K562 (cell line): ENCODE measurements around the gene ELOVL1. TPM values are rescaled to one million over a fixed set of nuclear protein-coding genes. Genes with fewer than 3 reads are reported as not detected.

ENCODE experiments used
- ARID2 ChIP-seq: fragments of 450-650 bp; IDR thresholded peaks from 2 replicates; pipeline ENCODE4 v1.6.1; 2017; ENCODE audit warnings: antibody characterized with exemption, mild to moderate bottlenecking
- BACH1 ChIP-seq: fragments of 200-800 bp; sonication (Bioruptor generic); IDR thresholded peaks from 2 replicates; pipeline ENCODE4 v1.6.1; 2016; ENCODE audit warnings: missing genetic modification characterization, missing compliant biosample characterization
- EP300 ChIP-seq: IDR thresholded peaks from 2 replicates; pipeline ENCODE4 v1.6.1; 2012; ENCODE audit warnings: low read length, improper control_type of control experiment
- FOXA3 ChIP-seq, 2 experiments: fragments of 450-650 bp in 1 of 2; sonication (generic) in 1 of 2; formaldehyde crosslinking; IDR thresholded peaks in 1 of 2; conservative IDR thresholded peaks in 1 of 2; 2 replicates each; pipeline versions ENCODE4 v1.4.0 to v1.8.0; 2020 to 2022; ENCODE audit warnings: mild to moderate bottlenecking in 2 of 2, missing genetic modification reagents in 1 of 2
- FOXP1 ChIP-seq: sonication (generic); formaldehyde crosslinking; IDR thresholded peaks from 2 replicates; pipeline ENCODE4 v1.8.0; 2022; ENCODE audit warnings: mild to moderate bottlenecking, missing genetic modification reagents
- HDAC3 ChIP-seq: fragments of 450-650 bp; IDR thresholded peaks from 2 replicates; pipeline ENCODE4 v1.6.1; 2018; ENCODE audit warnings: borderline replicate concordance, mild to moderate bottlenecking, moderate library complexity; ENCODE audit not compliant: partially characterized antibody
- JUN ChIP-seq, 2 experiments: sonication (generic) in 1 of 2; formaldehyde crosslinking in 1 of 2; IDR thresholded peaks; 2 replicates each; pipeline versions ENCODE4 v1.6.1 to v1.8.0; 2012 to 2022; ENCODE audit warnings: borderline replicate concordance in 2 of 2, mild to moderate bottlenecking in 2 of 2, improper control_type of control experiment in 1 of 2, low read depth in 1 of 2, low read length in 1 of 2, missing genetic modification reagents in 1 of 2
- NEUROD1 ChIP-seq: fragments of 150-350 bp; IDR thresholded peaks from 2 replicates; pipeline ENCODE4 v1.6.1; 2014; ENCODE audit warnings: borderline replicate concordance, low read length, low read depth; ENCODE audit not compliant: partially characterized antibody
- PTBP1 ChIP-seq: fragments of 200-400 bp; formaldehyde crosslinking; IDR thresholded peaks from 2 replicates; pipeline ENCODE4 v1.6.1; 2017; ENCODE audit warnings: low read depth, low read length
- RFX5 ChIP-seq: IDR thresholded peaks from 2 replicates; pipeline ENCODE4 v1.6.1; 2011; ENCODE audit warnings: low read depth, mild to moderate bottlenecking, improper control_type of control experiment, low read length
- SAFB ChIP-seq: fragments of 200-400 bp; formaldehyde crosslinking; IDR thresholded peaks from 2 replicates; pipeline ENCODE4 v1.6.1; 2017; ENCODE audit warnings: low read depth, low read length, borderline replicate concordance
- SFPQ ChIP-seq: fragments of 200-400 bp; formaldehyde crosslinking; IDR thresholded peaks from 2 replicates; pipeline ENCODE4 v1.6.1; 2017; ENCODE audit warnings: mild to moderate bottlenecking, low read depth, low read length, moderate library complexity
- SMAD1 ChIP-seq: fragments of 150-350 bp; IDR thresholded peaks from 2 replicates; pipeline ENCODE4 v1.6.1; 2014; ENCODE audit warnings: low read length, low read depth; ENCODE audit not compliant: partially characterized antibody
- SREBF1 ChIP-seq: fragments of 150-350 bp; IDR thresholded peaks from 2 replicates; pipeline ENCODE4 v1.6.1; 2014; ENCODE audit warnings: antibody characterized with exemption, low read depth, low read length, borderline replicate concordance
- SRSF9 ChIP-seq: fragments of 200-400 bp; formaldehyde crosslinking; IDR thresholded peaks from 2 replicates; pipeline ENCODE4 v1.6.1; 2017; ENCODE audit warnings: low read depth, low read length, borderline replicate concordance
- ZEB2 ChIP-seq: fragments of 450-650 bp; IDR thresholded peaks from 2 replicates; pipeline ENCODE4 v1.6.1; 2016
- ZKSCAN1 ChIP-seq: fragments of 150-350 bp; IDR thresholded peaks from 2 replicates; pipeline ENCODE4 v1.6.1; 2016; ENCODE audit warnings: low read depth, low read length
- ZNF134 ChIP-seq: fragments of 250-450 bp; sonication (Bioruptor Pico); conservative IDR thresholded peaks from 2 replicates; pipeline ENCODE4 v1.4.0; 2020
- ZNF184 ChIP-seq: sonication (generic); formaldehyde crosslinking; IDR thresholded peaks from 2 replicates; pipeline ENCODE4 v1.5.0; 2020; ENCODE audit warnings: missing genetic modification reagents
- ZNF253 ChIP-seq: fragments of 250-450 bp; sonication (Bioruptor Pico); conservative IDR thresholded peaks from 2 replicates; pipeline ENCODE4 v1.6.1; 2021; ENCODE audit warnings: mild to moderate bottlenecking
- ZNF277 ChIP-seq: fragments of 250-450 bp; sonication (Bioruptor Pico); IDR thresholded peaks from 2 replicates; pipeline ENCODE4 v1.8.0; 2022; ENCODE audit warnings: inconsistent platforms, mild to moderate bottlenecking, moderate library complexity, borderline replicate concordance
- ZNF584 ChIP-seq: fragments of 200-800 bp; sonication (Bioruptor generic); IDR thresholded peaks from 2 replicates; pipeline ENCODE4 v1.6.1; 2016; ENCODE audit warnings: low read depth, mild to moderate bottlenecking, missing genetic modification characterization, missing compliant biosample characterization
- polyA plus RNA-seq, 8 experiments: library from polyadenylated mRNA; depleted of rRNA in 4 of 8; stranded (reverse) in 5 of 8; unstranded in 3 of 8; fragments of >200 nt; fragmentation: Nextera tagmentation in 2 of 8; fragmentation: Illumina TruSeq in 1 of 8; extraction: Ambion mirVana in 2 of 8; extraction: Trizol in 1 of 8; gene quantifications; 2 replicates each; pipeline versions ENCODE4 v1.2.1 to v1.2.3, GENCODE V29; 2011 to 2014; ENCODE audit warnings: inconsistent platforms in 1 of 8, missing spikeins in 1 of 8
- total RNA-seq, 7 experiments: library from RNA; depleted of rRNA in 6 of 7; stranded (reverse); fragments of >200 nt in 6 of 7; fragmentation: Illumina TruSeq in 2 of 7; extraction: Trizol in 2 of 7; gene quantifications; 2 replicates each; pipeline versions ENCODE4 v1.2.1 to v1.2.3, GENCODE V29; 2011 to 2021; ENCODE audit warnings: low replicate concordance in 1 of 7

Gene ELOVL1
- total and polyA plus RNA-seq, 9 of the 15 experiments (the other 6 are each of a cell fraction or from before 2014, with no cell fraction given), result 51.0 to 157 (median 70.3) TPM

GRCh38 chr1:43329995-43330751, 37.6 kb downstream of the ELOVL1 start (continued):
- TF ChIP-seq JUN (IDR thresholded peaks at IDR 0.05; ENCODE audit: borderline replicate concordance, low read depth, low read length), result peak; percentile 91
- no peak for TF ChIP-seq JUN (CRISPR knock-in tag; IDR thresholded peaks at IDR 0.05; ENCODE audit: borderline replicate concordance)
- 0 out of 2 replicates have a peak, but pooled peaks have one; percentile 47 for TF ChIP-seq ZKSCAN1
- TF ChIP-seq ZEB2, result 0 out of 2 replicates have a peak, but pooled peaks have one; percentile 20
- TF ChIP-seq SREBF1, result no peak
- no peak for TF ChIP-seq SFPQ
- TF ChIP-seq ZNF584 (CRISPR knock-in tag), result no peak
- no peak for TF ChIP-seq ZNF184 (CRISPR knock-in tag)
- no peak for TF ChIP-seq SRSF9
- TF ChIP-seq PTBP1, result no peak
- no peak for TF ChIP-seq ZNF134
- no peak for TF ChIP-seq ZNF253
- no peak for TF ChIP-seq ZNF277 (CRISPR knock-in tag)
- peak; percentile 27 for TF ChIP-seq SMAD1
- 0 out of 2 replicates have a peak, but pooled peaks have one; percentile 22 for TF ChIP-seq FOXP1
- TF ChIP-seq HDAC3, result no peak
- TF ChIP-seq EP300, result peak; percentile 80
- no peak for TF ChIP-seq RFX5
- no peak for TF ChIP-seq ARID2
- no peak for TF ChIP-seq FOXA3 (CRISPR knock-in tag; conservative IDR thresholded peaks at IDR 0.05 in 1 of 2, IDR thresholded peaks at IDR 0.05 in 1 of 2)
- no peak for TF ChIP-seq BACH1 (tag)
- TF ChIP-seq SAFB, result no peak
- TF ChIP-seq NEUROD1, result no peak
